Parathyroid adenoma (tissue), 2 donors: Measurements from ENCODE around the gene FAM78A.

Source experiments
- H2AFZ ChIP-seq: fragments of 300-600 bp; sonication (generic); one replicate; pipeline ENCODE4 v1.7.0; 2017; ENCODE audit warnings: antibody characterized with exemption, mild to moderate bottlenecking
- H3K27ac ChIP-seq: fragments of 300-600 bp; sonication (generic); one replicate; pipeline ENCODE4 v1.7.0; 2017
- H3K27me3 ChIP-seq: fragments of 300-600 bp; sonication (generic); one replicate; pipeline ENCODE4 v1.7.0; 2017; ENCODE audit warnings: low read length; ENCODE audit not compliant: control insufficient read depth, insufficient read depth
- H3K36me3 ChIP-seq: fragments of 300-600 bp; sonication (generic); one replicate; pipeline ENCODE4 v1.7.0; 2017; ENCODE audit warnings: low read length; ENCODE audit not compliant: control insufficient read depth, insufficient read depth
- H3K4me1 ChIP-seq: fragments of 300-600 bp; sonication (generic); one replicate; pipeline ENCODE4 v1.7.0; 2017; ENCODE audit warnings: control low read depth
- H3K4me2 ChIP-seq: fragments of 300-600 bp; sonication (generic); one replicate; pipeline ENCODE4 v1.7.0; 2017; ENCODE audit warnings: low read length
- H3K4me3 ChIP-seq: fragments of 300-600 bp; sonication (generic); one replicate; pipeline ENCODE4 v1.7.0; 2017; ENCODE audit warnings: low read depth, low read length
- H3K79me2 ChIP-seq: fragments of 300-600 bp; sonication (generic); one replicate; pipeline ENCODE4 v1.7.0; 2017; ENCODE audit warnings: control low read depth
- H3K9ac ChIP-seq: fragments of 300-600 bp; sonication (generic); one replicate; pipeline ENCODE4 v1.7.0; 2017; ENCODE audit warnings: mild to moderate bottlenecking
- H3K9me3 ChIP-seq: fragments of 300-600 bp; sonication (generic); one replicate; pipeline ENCODE4 v1.7.0; 2017; ENCODE audit warnings: low read length; ENCODE audit not compliant: control insufficient read depth
- TF ChIP-seq, protein P1 (sequence below): fragments of 300-600 bp; sonication (generic); IDR thresholded peaks from one replicate; pipeline ENCODE4 v1.7.0; 2017; ENCODE audit warnings: antibody characterized with exemption, mild to moderate bottlenecking
- donor health status: primary hyperparathyroidism.

FAM78A gene

DNA sequence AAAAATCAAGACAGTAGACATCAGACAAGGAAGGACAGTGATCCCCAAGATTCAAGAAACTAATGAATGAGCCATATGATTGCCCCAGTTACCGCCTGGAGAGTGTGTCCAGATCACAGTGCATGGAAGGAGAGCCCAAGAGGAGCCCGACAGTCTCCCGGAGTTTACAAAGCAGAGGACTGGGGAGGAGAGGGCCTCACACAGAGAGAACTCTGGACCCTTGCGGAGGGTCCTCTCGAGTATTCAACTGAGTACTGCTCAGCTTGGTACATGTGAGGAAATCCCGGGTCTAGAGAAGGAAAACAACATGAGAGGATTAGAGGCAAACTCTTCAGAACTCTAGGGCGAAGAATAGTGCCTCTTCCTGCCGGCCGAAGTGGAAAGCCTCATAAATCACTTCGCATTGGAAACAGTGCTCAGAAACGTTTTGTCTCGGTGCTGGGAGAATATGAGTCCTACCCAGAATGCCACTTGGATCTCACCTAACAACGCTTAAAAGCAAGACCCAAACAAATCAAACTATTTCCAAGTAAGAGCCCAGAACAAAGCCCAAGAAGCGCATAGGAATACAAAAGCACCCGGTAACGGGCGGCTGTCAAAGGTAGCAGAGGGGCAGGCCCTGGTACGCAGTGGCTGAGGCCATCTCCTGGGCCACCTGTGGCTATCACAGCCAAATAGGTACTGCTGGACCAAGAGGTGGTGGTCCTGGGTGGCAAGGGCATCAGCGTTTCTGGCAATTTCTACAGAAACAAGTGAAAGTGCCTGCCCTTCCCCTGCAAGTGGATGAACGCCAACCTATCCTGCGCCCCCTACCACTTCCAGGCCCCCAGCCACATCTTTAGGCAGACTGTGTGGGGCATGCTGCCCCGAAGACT lies 36.0 kb downstream of the FAM78A start:
- TF ChIP-seq, protein P1, sequence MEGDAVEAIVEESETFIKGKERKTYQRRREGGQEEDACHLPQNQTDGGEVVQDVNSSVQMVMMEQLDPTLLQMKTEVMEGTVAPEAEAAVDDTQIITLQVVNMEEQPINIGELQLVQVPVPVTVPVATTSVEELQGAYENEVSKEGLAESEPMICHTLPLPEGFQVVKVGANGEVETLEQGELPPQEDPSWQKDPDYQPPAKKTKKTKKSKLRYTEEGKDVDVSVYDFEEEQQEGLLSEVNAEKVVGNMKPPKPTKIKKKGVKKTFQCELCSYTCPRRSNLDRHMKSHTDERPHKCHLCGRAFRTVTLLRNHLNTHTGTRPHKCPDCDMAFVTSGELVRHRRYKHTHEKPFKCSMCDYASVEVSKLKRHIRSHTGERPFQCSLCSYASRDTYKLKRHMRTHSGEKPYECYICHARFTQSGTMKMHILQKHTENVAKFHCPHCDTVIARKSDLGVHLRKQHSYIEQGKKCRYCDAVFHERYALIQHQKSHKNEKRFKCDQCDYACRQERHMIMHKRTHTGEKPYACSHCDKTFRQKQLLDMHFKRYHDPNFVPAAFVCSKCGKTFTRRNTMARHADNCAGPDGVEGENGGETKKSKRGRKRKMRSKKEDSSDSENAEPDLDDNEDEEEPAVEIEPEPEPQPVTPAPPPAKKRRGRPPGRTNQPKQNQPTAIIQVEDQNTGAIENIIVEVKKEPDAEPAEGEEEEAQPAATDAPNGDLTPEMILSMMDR: no peak
- no peaks in the 10 kb centered on the region for H3K79me2 ChIP-seq
- H3K27ac ChIP-seq: no peak overlapping the region
- H3K4me1 ChIP-seq: peaks cover 5% of the 10 kb centered on the region
- H3K9me3 ChIP-seq: no peaks in the 10 kb centered on the region
- H3K36me3 ChIP-seq: no peaks in the 10 kb centered on the region
- H3K4me2 ChIP-seq: no peak overlapping the region
- no peaks in the 10 kb centered on the region for H3K27me3 ChIP-seq
- no peak overlapping the region for H2AFZ ChIP-seq
- H3K9ac ChIP-seq: no peak overlapping the region
- no peak overlapping the region for H3K4me3 ChIP-seq

DNA sequence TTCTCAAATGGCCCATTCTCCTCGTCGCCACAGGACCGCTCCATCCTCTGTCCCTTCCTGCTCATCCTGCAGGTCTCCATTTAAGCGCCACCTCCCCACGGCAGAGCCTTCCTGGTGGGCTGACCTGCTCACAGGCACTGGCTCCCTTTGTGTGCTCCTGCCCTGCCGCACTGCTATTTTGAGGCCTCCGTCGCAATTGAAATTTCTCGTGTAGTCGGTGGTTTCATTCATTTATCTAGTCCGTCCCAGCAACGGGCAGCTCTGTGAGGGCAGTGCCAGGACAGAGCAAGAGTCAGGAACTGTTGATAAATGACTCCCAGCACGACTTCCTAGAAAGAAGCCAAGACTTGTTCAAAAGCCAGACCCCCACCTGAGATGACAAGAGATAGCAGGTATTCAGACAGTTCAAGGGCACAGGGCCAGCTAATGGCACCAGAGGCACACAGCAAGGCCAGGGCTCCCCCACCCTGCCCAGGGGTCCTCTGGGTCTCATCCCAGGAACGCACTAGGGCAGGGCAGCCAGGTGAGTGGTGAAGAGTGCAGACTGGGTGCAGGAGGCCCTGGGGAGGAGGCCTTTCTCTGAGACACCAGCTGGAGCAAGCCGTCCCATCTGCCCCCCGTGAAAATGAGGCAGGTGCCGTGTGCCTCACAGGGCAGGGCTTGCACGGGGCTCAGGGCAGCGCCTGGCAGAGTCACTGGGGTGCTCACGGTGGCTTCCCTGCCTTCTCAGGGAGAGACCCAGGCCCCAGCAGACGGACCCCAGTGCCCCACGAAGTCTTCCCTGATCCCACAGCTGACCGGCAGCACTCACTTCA lies 36.9 kb downstream of the FAM78A start:
- Histone ChIP-seq H3K9me3 (no peaks in the 10 kb centered on the region), H2AFZ (no peak overlapping the region), H3K79me2 (no peaks in the 10 kb centered on the region), H3K9ac (no peak overlapping the region), H3K4me1 (peaks cover 5% of the 10 kb centered on the region), H3K27me3 (no peaks in the 10 kb centered on the region), H3K27ac (no peak overlapping the region), H3K36me3 (no peaks in the 10 kb centered on the region), H3K4me2 (no peak overlapping the region), H3K4me3 (no peak overlapping the region)
- TF ChIP-seq, protein P1: no peak

DNA sequence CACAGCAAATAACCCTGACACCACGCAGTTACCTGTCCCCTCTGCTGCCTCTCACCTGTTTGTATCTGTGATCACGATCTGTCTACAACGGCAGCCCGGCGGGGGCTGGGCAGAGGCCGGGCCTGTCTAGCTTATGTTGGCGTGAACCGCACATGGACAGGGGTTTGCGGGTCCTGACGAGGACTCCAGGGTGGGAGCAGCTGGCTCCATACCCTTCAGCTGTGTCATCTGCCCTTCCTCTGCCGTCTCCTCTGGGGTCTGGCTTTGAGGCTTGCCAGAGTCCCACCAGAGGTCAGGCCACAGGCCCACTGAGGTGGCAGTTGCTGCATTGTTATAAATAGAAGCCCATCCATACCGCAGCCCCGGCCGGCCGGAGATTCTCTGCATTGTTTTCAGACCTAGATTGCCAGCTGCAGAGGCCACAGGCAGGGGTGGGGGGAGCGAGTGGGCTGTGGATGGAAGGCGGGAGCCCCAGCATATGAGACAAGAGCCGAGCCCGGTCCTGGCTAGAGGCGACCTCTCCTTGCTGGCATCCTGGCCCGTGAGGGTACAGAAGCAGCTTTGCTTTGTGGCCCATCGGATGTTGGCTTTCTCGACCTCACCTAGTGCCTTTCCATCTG lies 37.8 kb downstream of the FAM78A start:
- Histone ChIP-seq H3K27ac (no peak overlapping the region), H3K27me3 (no peaks in the 10 kb centered on the region), H3K9me3 (no peaks in the 10 kb centered on the region), H3K4me2 (peak overlapping the region; percentile 59), H3K9ac (no peak overlapping the region), H3K79me2 (no peaks in the 10 kb centered on the region), H2AFZ (peak overlapping the region; percentile 73), H3K4me3 (peak overlapping the region; percentile 5), H3K4me1 (peaks cover 5% of the 10 kb centered on the region), H3K36me3 (no peaks in the 10 kb centered on the region)
- TF ChIP-seq, protein P1: no peak

DNA sequence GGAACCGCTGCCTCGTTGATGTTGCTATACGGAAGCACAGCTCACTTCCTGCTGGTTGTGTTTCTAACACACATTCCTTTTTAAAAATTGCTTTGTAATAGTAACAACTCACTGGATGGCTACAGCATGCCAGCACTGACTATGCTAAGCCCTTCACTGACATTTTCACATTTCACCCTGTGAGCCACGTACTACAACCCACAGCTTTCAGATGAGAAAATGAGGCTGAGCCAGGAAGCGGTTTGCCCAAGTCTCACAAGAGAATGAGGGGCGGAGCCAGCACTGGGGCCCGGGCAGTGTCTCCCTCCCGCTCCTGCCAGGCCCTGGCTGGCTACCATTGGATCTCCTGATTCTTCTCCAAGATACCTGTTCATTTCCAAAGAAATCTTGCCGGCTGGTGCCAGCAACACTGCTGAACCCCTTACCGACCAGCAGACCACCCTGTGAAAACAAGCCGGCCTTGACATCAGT lies 38.3 kb downstream of the FAM78A start:
- Histone ChIP-seq H3K9ac (no peak overlapping the region), H3K36me3 (no peaks in the 10 kb centered on the region), H3K4me1 (peaks cover 5% of the 10 kb centered on the region), H3K79me2 (no peaks in the 10 kb centered on the region), H2AFZ (peak overlapping the region; percentile 73), H3K4me2 (peak overlapping the region; percentile 59), H3K4me3 (peak overlapping the region; percentile 5), H3K27me3 (no peaks in the 10 kb centered on the region), H3K27ac (no peak overlapping the region), H3K9me3 (no peaks in the 10 kb centered on the region)
- TF ChIP-seq, protein P1: no peak
